HG02885 (cell line): ENCODE results near the gene JADE2.
"Not testable (repeated sequence)": the region's sequence is repeated elsewhere in the genome, so short reads cannot be mapped to it uniquely, and the experiment has no call there.

ENCODE experiments used
- ATAC-seq: cut with Tn5 transposase; IDR thresholded peaks from one replicate; pipeline ENCODE4 v1.9.1; 2021; ENCODE audit warnings: mild to moderate bottlenecking; ENCODE audit not compliant: unreplicated experiment, poor library complexity

JADE2 gene

GRCh38 chr5:134524826-134525682, at the start of gene JADE2:
TSS of gene JADE2 (plus strand) at chr5:134525670. CDS start at chr5:134535858, 10,188 bp downstream.
- peak; percentile 37 for ATAC-seq

DNA sequence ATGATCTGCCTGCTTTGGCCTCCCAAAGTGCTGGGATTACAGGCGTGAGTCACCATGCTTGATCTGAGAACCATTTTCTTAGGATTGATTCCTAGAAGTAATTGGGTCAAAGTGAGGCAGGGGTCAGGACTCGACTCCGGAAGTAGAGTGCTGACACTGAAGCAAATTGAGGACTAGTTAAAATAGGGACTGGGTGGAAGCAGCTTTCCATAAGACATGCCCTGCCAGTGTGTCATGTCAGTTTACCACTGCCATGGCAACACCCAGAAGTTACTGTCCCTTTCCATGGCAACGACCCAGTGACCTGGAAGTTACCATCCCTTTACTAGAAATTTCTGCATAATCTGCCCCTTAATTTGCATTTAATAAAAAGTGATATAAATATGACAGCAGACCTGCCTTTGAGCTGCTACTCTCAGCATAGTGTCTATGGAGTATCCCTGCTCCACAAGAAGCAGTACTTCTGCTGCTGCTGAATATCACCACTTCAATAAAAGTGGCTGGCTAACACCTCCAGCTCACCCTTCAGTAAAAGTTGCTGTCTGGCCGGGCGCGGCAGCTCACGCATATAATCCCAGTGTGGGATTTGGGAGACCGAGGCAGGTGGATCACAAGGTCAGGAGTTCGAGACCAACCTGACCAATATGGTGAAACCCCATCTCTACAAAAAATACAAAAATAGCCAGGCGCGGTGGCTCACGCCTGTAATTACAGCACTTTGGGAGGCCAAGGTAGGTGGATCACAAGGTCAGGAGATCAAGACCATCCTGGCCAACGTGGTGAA, 47.8 kb upstream of the JADE2 start:
- ATAC-seq = no peak

DNA sequence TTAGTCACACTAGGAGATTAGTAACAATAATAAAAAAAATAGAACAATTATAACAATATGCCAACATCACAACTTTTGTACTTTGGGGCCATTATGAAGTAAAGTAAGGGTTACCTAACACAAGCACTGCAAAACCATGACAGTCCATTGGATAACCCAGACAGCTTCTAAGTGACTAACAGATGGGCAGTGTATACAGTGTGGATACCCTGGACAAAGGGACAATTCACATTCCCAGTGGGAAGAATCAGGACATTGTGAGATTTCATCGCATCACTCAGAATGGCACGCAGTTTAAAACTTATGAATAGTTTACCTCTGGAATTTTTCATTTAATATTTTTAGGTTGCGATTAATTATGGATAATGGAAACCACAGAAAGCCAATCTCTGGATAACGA, 45.6 kb upstream of the JADE2 start:
- ATAC-seq = no peak

GRCh38 chr5:134489227-134489944, 36.1 kb upstream of the JADE2 start:
- ATAC-seq = no peak

- no peak for ATAC-seq
These were observed 35.1 kb upstream of the JADE2 start for GRCh38 chr5:134490255-134490924.

GRCh38 chr5:134490925-134491271, 34.6 kb upstream of the JADE2 start:
- ATAC-seq = no peak

GRCh38 chr5:134491841-134492442, 33.5 kb upstream of the JADE2 start:
- no peak for ATAC-seq

- ATAC-seq = no peak
These were observed 32.9 kb upstream of the JADE2 start for GRCh38 chr5:134492568-134492967.

DNA sequence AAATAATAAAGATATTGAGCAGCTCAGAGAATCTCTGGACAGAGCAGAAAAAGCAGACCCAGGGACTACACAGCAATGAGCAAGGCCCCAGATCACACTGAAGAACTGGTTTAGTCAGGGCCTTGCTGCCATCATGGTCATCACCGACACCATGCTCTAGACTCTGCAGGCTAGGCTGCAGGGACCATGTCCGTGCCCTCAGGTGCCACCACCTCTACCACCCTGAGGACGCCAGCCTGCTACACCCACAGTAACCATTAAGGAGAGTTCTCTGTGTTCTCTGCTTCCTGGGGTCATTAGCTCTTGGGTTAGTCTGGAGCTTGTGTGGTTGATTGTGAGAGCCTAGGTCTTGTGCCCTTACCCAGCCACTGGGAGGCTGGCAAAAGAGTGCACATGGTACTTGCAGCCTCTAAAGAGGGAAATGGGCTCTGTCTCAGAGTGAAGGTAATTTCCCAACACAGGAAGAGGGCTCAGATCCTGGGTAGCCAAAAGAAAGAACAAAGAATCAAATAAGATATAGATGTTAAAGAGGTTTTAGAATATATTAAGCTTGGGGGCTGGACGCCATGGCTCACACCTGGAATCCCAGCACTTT, 31.9 kb upstream of the JADE2 start:
- no peak for ATAC-seq

- ATAC-seq = no peak
These were observed 30.7 kb upstream of the JADE2 start for GRCh38 chr5:134494780-134495179.

DNA sequence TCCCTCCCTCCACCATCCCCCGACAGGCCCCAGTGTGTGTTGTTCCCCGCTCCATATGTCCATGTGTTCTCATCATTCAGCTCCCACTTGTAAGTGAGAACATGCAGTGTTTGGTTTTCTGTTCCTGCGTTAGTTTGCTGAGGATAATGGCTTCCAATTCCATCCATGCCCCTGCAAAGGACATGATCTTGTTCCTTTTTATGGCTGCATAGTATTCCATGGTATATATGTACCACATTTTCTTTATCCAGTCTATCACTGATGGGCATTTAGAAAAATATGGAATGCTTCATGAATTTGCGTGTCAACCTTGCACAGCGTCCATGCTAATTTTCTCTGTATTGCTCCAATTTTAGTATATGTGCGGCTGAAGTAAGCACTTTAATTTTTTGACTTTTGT, 25.6 kb upstream of the JADE2 start:
- not testable (repeated sequence) for ATAC-seq

GRCh38 chr5:134500699-134501430, 24.6 kb upstream of the JADE2 start:
- ATAC-seq = no peak

DNA sequence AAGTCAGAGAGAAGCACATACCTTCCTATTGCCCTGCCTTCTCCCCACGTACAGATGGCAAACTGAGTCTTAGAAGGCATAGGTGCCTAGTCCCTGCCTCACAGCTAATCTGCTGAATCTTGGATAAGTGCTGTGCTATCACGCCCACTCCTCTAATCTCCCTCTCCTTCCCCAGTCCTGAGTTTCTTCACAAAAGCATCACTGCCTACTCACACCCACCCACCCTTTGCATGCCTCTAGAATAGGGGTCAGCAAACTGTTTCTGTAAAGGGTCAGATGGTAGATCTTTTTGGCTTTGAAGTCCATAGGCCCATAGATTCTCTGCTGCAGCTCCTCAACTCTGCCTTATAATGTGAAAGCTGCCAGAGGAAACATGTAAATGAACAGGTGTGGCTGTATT, 23.2 kb upstream of the JADE2 start:
- no peak for ATAC-seq

GRCh38 chr5:134503088-134503936, 22.2 kb upstream of the JADE2 start:
- peak; percentile 70 for ATAC-seq

GRCh38 chr5:134503937-134504437, 21.5 kb upstream of the JADE2 start:
- no peak for ATAC-seq

DNA sequence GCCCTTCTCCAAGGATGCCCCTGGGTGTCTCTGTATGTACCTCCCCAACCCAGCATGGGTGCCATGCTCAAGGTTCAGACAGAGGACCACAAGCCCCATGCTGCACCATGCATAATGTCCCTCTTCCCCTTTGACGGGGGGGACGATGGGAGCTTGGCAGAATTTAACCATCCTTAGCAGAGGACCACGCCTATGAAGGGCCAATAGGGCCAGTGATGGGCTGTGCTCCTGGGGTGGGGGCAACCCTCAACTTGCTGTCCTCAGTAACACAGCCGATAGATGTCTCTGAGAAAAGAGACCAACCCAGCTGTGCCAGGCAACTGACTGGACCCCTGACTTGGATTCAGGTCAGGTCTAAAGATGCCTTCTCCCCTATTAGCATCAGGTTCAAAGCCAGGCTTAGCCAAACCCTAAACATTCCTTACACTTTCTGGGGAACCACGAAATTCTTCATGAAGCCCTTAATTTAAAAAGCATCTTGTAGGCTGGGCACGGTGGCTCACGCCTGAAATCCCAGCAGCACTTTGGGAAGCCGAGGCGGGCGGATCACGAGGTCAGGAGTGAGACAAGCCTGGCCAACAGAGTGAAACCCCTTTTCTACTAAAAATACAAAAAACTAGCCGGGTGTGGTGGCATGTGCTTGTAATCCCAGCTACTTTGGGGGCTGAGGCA, 20.7 kb upstream of the JADE2 start:
- no peak for ATAC-seq
